Measurements from ENCODE around the gene GATA2. TPM values are rescaled to one million over a fixed set of nuclear protein-coding genes. Genes with fewer than 3 reads are reported as not detected.

The GATA2 gene
- total RNA-seq, 4 donors from 2014 or later = 5.4 to 16.0 (median 8.1) TPM

- TF ChIP-seq POLR2AphosphoS5 (IDR thresholded peaks at IDR 0.05) = no peak
- no peak for TF ChIP-seq CTCF (IDR thresholded peaks at IDR 0.05)
- no peak for TF ChIP-seq POLR2A (IDR thresholded peaks at IDR 0.05)
- TF ChIP-seq EP300 (IDR thresholded peaks at IDR 0.05) = no peak
- Histone ChIP-seq H3K36me3 (no peaks in the 10 kb centered on the region), H3K27me3 (peaks cover 100% of the 10 kb centered on the region), H3K9me3 (no peaks in the 10 kb centered on the region), H3K4me1 (peaks cover 0 to 64% (median 44%) of the 10 kb centered on the region in 3 donors), H3K4me3 (no peak overlapping the region), H3K27ac (no peak overlapping the region)
- WGBS, 2 donors (ENCODE audit: low coverage in 1 of 2) = 55 to 58% methylated on average over 2 of the region's 2 CpGs
- no peak for ATAC-seq
These were observed 1.3 kb upstream of the GATA2 start for GRCh38 chr3:128494367-128494650.

- 13% methylated on average over 6 of the region's 13 CpGs; no CpG with 5 or more reads in 1 of the 2 donors for WGBS, 2 donors (ENCODE audit: low coverage in 1 of 2)
- no peaks in the 10 kb centered on the region for H3K9me3 ChIP-seq
- H3K4me3 ChIP-seq = no peak overlapping the region
- no peak overlapping the region for H3K27ac ChIP-seq
- peaks cover 0 to 69% (median 50%) of the 10 kb centered on the region in 3 donors for H3K4me1 ChIP-seq
- H3K27me3 ChIP-seq = peaks cover 100% of the 10 kb centered on the region
- no peak for TF ChIP-seq POLR2A (IDR thresholded peaks at IDR 0.05)
- no peak for TF ChIP-seq POLR2AphosphoS5 (IDR thresholded peaks at IDR 0.05)
- TF ChIP-seq EP300 (IDR thresholded peaks at IDR 0.05) = no peak
- no peak for TF ChIP-seq CTCF (IDR thresholded peaks at IDR 0.05)
- H3K36me3 ChIP-seq = no peaks in the 10 kb centered on the region
- ATAC-seq = no peak
These were observed 767 bp upstream of the GATA2 start for GRCh38 chr3:128493570-128494366.

GRCh38 chr3:128491941-128492670 is 895 bp downstream of the GATA2 start:
- TF ChIP-seq EP300 (IDR thresholded peaks at IDR 0.05) = no peak
- peak; percentile 46 for TF ChIP-seq POLR2AphosphoS5 (IDR thresholded peaks at IDR 0.05)
- WGBS, 2 donors (ENCODE audit: low coverage in 1 of 2) = no CpG with 5 or more reads among the region's 70 CpGs
- peak overlapping the region in 1 of 2 donors; percentile 63 for H3K4me3 ChIP-seq
- no peaks in the 10 kb centered on the region for H3K9me3 ChIP-seq
- no peaks in the 10 kb centered on the region for H3K36me3 ChIP-seq
- H3K4me1 ChIP-seq = peaks cover 0 to 74% (median 63%) of the 10 kb centered on the region in 3 donors
- peak overlapping the region in 1 of 4 donors; percentile 5 for H3K27ac ChIP-seq
- ATAC-seq = no peak
- H3K27me3 ChIP-seq = peaks cover 100% of the 10 kb centered on the region

GRCh38 chr3:128491691-128491940 is 1.4 kb downstream of the GATA2 start:
- whole genome bisulfite sequencing, 2 donors (ENCODE audit: low coverage in 1 of 2) = 2 to 10% methylated on average over 5 to 13 of the region's 19 CpGs

More at GRCh38 chr3:128491691-128491940, 1.4 kb downstream of the GATA2 start:
- ATAC-seq = no peak
- no peak for TF ChIP-seq POLR2AphosphoS5 (IDR thresholded peaks at IDR 0.05)
- no peak for TF ChIP-seq EP300 (IDR thresholded peaks at IDR 0.05)
- no peak for TF ChIP-seq CTCF (IDR thresholded peaks at IDR 0.05)
- TF ChIP-seq POLR2A (IDR thresholded peaks at IDR 0.05) = no peak
- Histone ChIP-seq H3K4me1 (peaks cover 0 to 74% (median 63%) of the 10 kb centered on the region in 3 donors), H3K4me3 (peak overlapping the region in 1 of 2 donors; percentile 63), H3K27ac (peak overlapping the region in 1 of 4 donors; percentile 2), H3K9me3 (no peaks in the 10 kb centered on the region), H3K27me3 (peaks cover 100% of the 10 kb centered on the region), H3K36me3 (no peaks in the 10 kb centered on the region)

Data from gastroesophageal sphincter (tissue), 4 donors.